ENCODE results near the gene TSPAN14. TPM values are rescaled to one million over a fixed set of nuclear protein-coding genes. Genes with fewer than 3 reads are reported as not detected.

TSPAN14 gene
- total and polyA plus RNA-seq, 10 of the 15 experiments (the other 5 are each of a cell fraction or from before 2014, with no cell fraction given): 2.5 to 31.7 (median 17.9) TPM

GRCh38 chr10:80485076-80485945 lies 31.2 kb downstream of the TSPAN14 start (continued):
- TF ChIP-seq MEF2B (IDR thresholded peaks at IDR 0.05; ENCODE audit: partially characterized antibody, poor library complexity, severe bottlenecking): no peak

- H4K20me1 ChIP-seq (ENCODE audit: control insufficient read depth, insufficient read depth): no peaks in the 10 kb centered on the region
- peaks cover 25% of the 10 kb centered on the region for H3K79me2 ChIP-seq (ENCODE audit: control insufficient read depth, insufficient read depth, low read length)
- in situ Hi-C loops (cut with MboI) (no loop called here), intact Hi-C loops (cut with micrococcal nuclease; ENCODE audit: unreplicated experiment) (no loop called here)
- 85% methylated on average over 17 of the region's 17 CpGs for WGBS (ENCODE audit: insufficient coverage, insufficient replicate concordance, low lambda C conversion rate, missing lambda C conversion rate)
- ChIA-PET RAD21 (ENCODE audit: unreplicated experiment) (interaction anchor here (1.5 kb wide), 1 partner anchor 41 kb away, joined by 3 read pairs; no protein-coding TSS in a partner anchor), SMC1A (ENCODE audit: uncharacterized antibody, unreplicated experiment) (interaction anchor here (1.1 to 1.2 kb wide), 2 partner anchors 11 to 20 kb away, joined by 3 read pairs; no protein-coding TSS in a partner anchor), POLR2A (interaction anchor here (0.5 to 1.8 kb wide), 2 partner anchors 11 to 33 kb away, joined by 3 to 4 read pairs; no protein-coding TSS in a partner anchor), CTCF (interaction anchor here (1.0 to 1.1 kb wide), 2 partner anchors 13 to 19 kb away, joined by 3 read pairs; no protein-coding TSS in a partner anchor)
- DNase-seq (ENCODE audit: low read depth, low spot score): no peak
- FAIRE-seq: no peak
- H2AFZ ChIP-seq (ENCODE audit: control insufficient read depth, low read depth, low read length): no peak overlapping the region
- H3K27me3 ChIP-seq (replicated peaks in 1 of 2; ENCODE audit: control insufficient read depth in 2 of 2, insufficient read depth in 2 of 2, low read length in 1 of 2): no peaks in the 10 kb centered on the region
- no peaks in the 10 kb centered on the region for H3K9me3 ChIP-seq (replicated peaks; ENCODE audit: control insufficient read depth, insufficient read depth, low read length)
- peaks cover 5 to 16% of the 10 kb centered on the region in 2 experiments; a peak in 2 of 4 replicates for H3K36me3 ChIP-seq (ENCODE audit: control insufficient read depth in 2 of 2, insufficient read depth in 2 of 2, low read length in 1 of 2)
- H3K9ac ChIP-seq (ENCODE audit: control insufficient read depth, insufficient read depth, low read length): no peak overlapping the region
- TF ChIP-seq GABPA (IDR thresholded peaks at IDR 0.05; ENCODE audit: low read depth) (no peak), CBX3 (IDR thresholded peaks at IDR 0.05; ENCODE audit: borderline replicate concordance, low read depth) (no peak), ESRRA (IDR thresholded peaks at IDR 0.05; ENCODE audit: low read length) (no peak), HDAC2 (IDR thresholded peaks at IDR 0.05) (no peak), CHD2 (IDR thresholded peaks at IDR 0.05; ENCODE audit: borderline replicate concordance, low read depth, low read length) (no peak), ZNF24 (IDR thresholded peaks at IDR 0.05) (no peak), KLF5 (IDR thresholded peaks at IDR 0.05; ENCODE audit: partially characterized antibody) (no peak), EED (IDR thresholded peaks at IDR 0.05; ENCODE audit: low read depth) (no peak), RAD51 (IDR thresholded peaks at IDR 0.05) (no peak), POLR2AphosphoS5 (IDR thresholded peaks at IDR 0.05; ENCODE audit: low read length) (no peak)
- H3K4me2 ChIP-seq (ENCODE audit: control insufficient read depth, insufficient read depth): no peak overlapping the region
- H3K4me3 ChIP-seq: no peak overlapping the region
- BruUV-seq (replicated peaks): no TSS peak
- no peak overlapping the region for H3K27ac ChIP-seq (ENCODE audit: control insufficient read depth, insufficient read depth)
- peaks cover 6% of the 10 kb centered on the region for H3K4me1 ChIP-seq (ENCODE audit: control insufficient read depth, insufficient read depth, low read length)
- no peak for ATAC-seq
These were observed 32.0 kb downstream of the TSPAN14 start for GRCh38 chr10:80485946-80486764.
